ENCODE results near the gene COQ2. TPM values are rescaled to one million over a fixed set of nuclear protein-coding genes. Genes with fewer than 3 reads are reported as not detected.

Gene COQ2
- total RNA-seq, 3 donors from 2014 or later (not counting 1 experiment from before 2014, with no cell fraction given), result 4.7 to 9.7 (median 7.0) TPM

- ATAC-seq, result no peak
- no peak overlapping the region for H3K4me3 ChIP-seq (ENCODE audit: low read length)
- no peak overlapping the region for H3K4me3 Mint-ChIP-seq
Observed at GRCh38 chr4:83223781-83224180, 60.8 kb downstream of the COQ2 start.

DNA sequence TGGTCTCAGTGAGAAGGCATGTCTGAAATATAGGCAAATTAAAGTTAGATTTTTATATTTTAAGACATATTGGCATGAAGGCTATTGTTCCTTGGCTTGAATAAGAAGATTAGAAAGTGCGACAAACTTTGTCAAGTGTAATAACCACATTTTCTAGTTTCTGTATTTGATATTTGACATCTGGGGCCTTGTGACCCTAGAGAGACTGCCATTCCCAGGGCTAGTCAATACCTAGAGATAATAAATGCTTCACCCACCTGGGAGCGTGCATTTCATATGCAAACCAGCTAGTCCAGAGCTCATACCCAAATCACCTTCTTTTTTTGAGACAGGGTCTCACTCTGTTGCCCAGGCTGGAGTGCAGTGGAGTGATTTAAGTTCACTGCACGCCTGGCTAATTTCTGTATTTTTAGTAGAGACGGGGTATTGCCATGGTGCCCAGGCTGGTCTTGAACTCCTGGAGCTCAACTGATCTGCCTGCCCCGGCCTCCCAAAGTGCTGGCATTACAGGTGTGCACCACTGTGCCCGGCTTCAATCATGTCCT is 62.6 kb downstream of the COQ2 start:
- TF ChIP-seq, protein P1, sequence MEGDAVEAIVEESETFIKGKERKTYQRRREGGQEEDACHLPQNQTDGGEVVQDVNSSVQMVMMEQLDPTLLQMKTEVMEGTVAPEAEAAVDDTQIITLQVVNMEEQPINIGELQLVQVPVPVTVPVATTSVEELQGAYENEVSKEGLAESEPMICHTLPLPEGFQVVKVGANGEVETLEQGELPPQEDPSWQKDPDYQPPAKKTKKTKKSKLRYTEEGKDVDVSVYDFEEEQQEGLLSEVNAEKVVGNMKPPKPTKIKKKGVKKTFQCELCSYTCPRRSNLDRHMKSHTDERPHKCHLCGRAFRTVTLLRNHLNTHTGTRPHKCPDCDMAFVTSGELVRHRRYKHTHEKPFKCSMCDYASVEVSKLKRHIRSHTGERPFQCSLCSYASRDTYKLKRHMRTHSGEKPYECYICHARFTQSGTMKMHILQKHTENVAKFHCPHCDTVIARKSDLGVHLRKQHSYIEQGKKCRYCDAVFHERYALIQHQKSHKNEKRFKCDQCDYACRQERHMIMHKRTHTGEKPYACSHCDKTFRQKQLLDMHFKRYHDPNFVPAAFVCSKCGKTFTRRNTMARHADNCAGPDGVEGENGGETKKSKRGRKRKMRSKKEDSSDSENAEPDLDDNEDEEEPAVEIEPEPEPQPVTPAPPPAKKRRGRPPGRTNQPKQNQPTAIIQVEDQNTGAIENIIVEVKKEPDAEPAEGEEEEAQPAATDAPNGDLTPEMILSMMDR (IDR thresholded peaks at IDR 0.05), result no peak
- no peaks in the 10 kb centered on the region for H3K9me3 Mint-ChIP-seq
- 77% methylated on average over 5 of the region's 6 CpGs for WGBS (ENCODE audit: insufficient coverage)
- no peaks in the 10 kb centered on the region for H3K9me3 ChIP-seq (ENCODE audit: control insufficient read depth, insufficient read depth, low read length)
- DNase-seq (no peak), ATAC-seq (no peak)
- H3K36me3 Mint-ChIP-seq, result no peaks in the 10 kb centered on the region
- H3K27me3 ChIP-seq (ENCODE audit: control insufficient read depth, insufficient read depth, low read length), result no peaks in the 10 kb centered on the region
- peak overlapping the region; percentile 83 to 96 for H3K27ac Mint-ChIP-seq
- H3K27me3 Mint-ChIP-seq (ENCODE audit: low read depth in 2 of 2), result no peaks in the 10 kb centered on the region
- peaks cover 56% of the 10 kb centered on the region for H3K4me1 ChIP-seq (ENCODE audit: control insufficient read depth, insufficient read depth, low read length)
- peaks cover 64 to 72% of the 10 kb centered on the region in 2 donors for H3K4me1 Mint-ChIP-seq
- intact Hi-C loops (cut with micrococcal nuclease), result no loop called here
- no peak overlapping the region for H3K4me3 Mint-ChIP-seq
- no peak overlapping the region for H3K4me3 ChIP-seq (ENCODE audit: low read length)
- no peaks in the 10 kb centered on the region for H3K36me3 ChIP-seq (ENCODE audit: control insufficient read depth, insufficient read depth, low read length)
- H3K27ac ChIP-seq (ENCODE audit: low read length), result peak overlapping the region; percentile 54

More at GRCh38 chr4:83223781-83224180, 60.8 kb downstream of the COQ2 start:
- intact Hi-C loops (cut with micrococcal nuclease), result no loop called here
- H3K4me1 Mint-ChIP-seq, result peaks cover 49 to 57% of the 10 kb centered on the region in 2 donors
- Histone ChIP-seq H3K36me3 (ENCODE audit: control insufficient read depth, insufficient read depth, low read length) (no peaks in the 10 kb centered on the region), H3K27ac (ENCODE audit: low read length) (no peak overlapping the region), H3K9me3 (ENCODE audit: control insufficient read depth, insufficient read depth, low read length) (no peaks in the 10 kb centered on the region), H3K4me1 (ENCODE audit: control insufficient read depth, insufficient read depth, low read length) (peaks cover 39% of the 10 kb centered on the region), H3K27me3 (ENCODE audit: control insufficient read depth, insufficient read depth, low read length) (no peaks in the 10 kb centered on the region)
- DNase-seq, result no peak
- TF ChIP-seq, protein P1 (IDR thresholded peaks at IDR 0.05), result no peak
- no peaks in the 10 kb centered on the region for H3K27me3 Mint-ChIP-seq (ENCODE audit: low read depth in 2 of 2)
- H3K27ac Mint-ChIP-seq, result no peak overlapping the region
- H3K9me3 Mint-ChIP-seq, result no peaks in the 10 kb centered on the region
- H3K36me3 Mint-ChIP-seq, result no peaks in the 10 kb centered on the region
- 100% methylated on average over 2 of the region's 3 CpGs for WGBS (ENCODE audit: insufficient coverage)

GRCh38 chr4:83219344-83220331 is 65.0 kb downstream of the COQ2 start:
- peaks cover 81 to 84% of the 10 kb centered on the region in 2 donors for H3K4me1 Mint-ChIP-seq

More at GRCh38 chr4:83219344-83220331, 65.0 kb downstream of the COQ2 start:
- peak overlapping the region; percentile 83 to 96 for H3K27ac Mint-ChIP-seq
- H3K27me3 ChIP-seq (ENCODE audit: control insufficient read depth, insufficient read depth, low read length), result no peaks in the 10 kb centered on the region
- no peak for ATAC-seq
- peaks cover 70% of the 10 kb centered on the region for H3K4me1 ChIP-seq (ENCODE audit: control insufficient read depth, insufficient read depth, low read length)
- WGBS (ENCODE audit: insufficient coverage), result 33% methylated on average over 16 of the region's 16 CpGs
- H3K4me3 ChIP-seq (ENCODE audit: low read length), result no peak overlapping the region
- no peaks in the 10 kb centered on the region for H3K9me3 Mint-ChIP-seq
- H3K27ac ChIP-seq (ENCODE audit: low read length), result peak overlapping the region; percentile 88
- H3K9me3 ChIP-seq (ENCODE audit: control insufficient read depth, insufficient read depth, low read length), result no peaks in the 10 kb centered on the region
- no peaks in the 10 kb centered on the region for H3K36me3 Mint-ChIP-seq
- peak overlapping the region; percentile 77 for H3K4me3 Mint-ChIP-seq
- H3K27me3 Mint-ChIP-seq (ENCODE audit: low read depth in 2 of 2), result no peaks in the 10 kb centered on the region
- DNase-seq, result peak in 1 of 2 donors; percentile 60
- intact Hi-C loops (cut with micrococcal nuclease), result loop anchor here (5.0 to 10.0 kb wide), 2 partner anchors 235 to 317 kb away; partner anchors contain the start of genes HELQ, MRPS18C and THAP9
- H3K36me3 ChIP-seq (ENCODE audit: control insufficient read depth, insufficient read depth, low read length), result no peaks in the 10 kb centered on the region
- TF ChIP-seq, protein P1 (IDR thresholded peaks at IDR 0.05), result no peak
